Measurements from ENCODE around the gene CCDC82.

The CCDC82 gene

GRCh38 chr11:96303980-96304379, 85.7 kb downstream of the CCDC82 start:
- DNase-seq: no peak

GRCh38 chr11:96303064-96303463, 86.6 kb downstream of the CCDC82 start:
- DNase-seq: no peak

All from NCI-H526 (cell line).